GM12878 (cell line): Measurements from ENCODE around the gene CTNNA3. TPM values are rescaled to one million over a fixed set of nuclear protein-coding genes. Genes with fewer than 3 reads are reported as not detected.

Source experiments
- ATAC-seq: fragments of 200-7000 bp; cut with Tn5 transposase; 3 replicates; pipeline ENCODE4 v1.9.1; 2020; ENCODE audit warnings: mild to moderate bottlenecking, moderate library complexity
- BruUV-seq: library from RNA; stranded (reverse); fragments of 400-500 nt; replicated peaks from 2 replicates; lab custom pipeline; 2021; lab: Mats Ljungman, UMichigan
- CTCF ChIA-PET: fragments of 300-600 bp; sonication (Branson Sonifier 250); formaldehyde crosslinking; extraction: SDS; loops from one replicate; lab custom pipeline; 2021; ENCODE audit warnings: inconsistent platforms; lab: Yijun Ruan, JAX
- POLR2A ChIA-PET: fragments of 350-600 bp; formaldehyde crosslinking; extraction: SDS; loops from one replicate; lab custom pipeline; 2021; ENCODE audit warnings: inconsistent platforms; lab: Charles Lee
- RAD21 ChIA-PET: fragments of 300-600 bp; sonication (Branson Sonifier 250); formaldehyde crosslinking; loops from one replicate; lab custom pipeline; 2023; ENCODE audit warnings: antibody characterized with exemption; ENCODE audit not compliant: unreplicated experiment; lab: Charles Lee
- SMC1A ChIA-PET: fragments of 300-600 bp; sonication (Branson Sonifier 250); formaldehyde crosslinking; loops from one replicate; lab custom pipeline; 2023; ENCODE audit not compliant: unreplicated experiment, uncharacterized antibody; lab: Charles Lee
- DNase-seq: peaks from one replicate; pipeline ENCODE4 v3.0.0-alpha.2; 2011; ENCODE audit warnings: low read depth, low spot score
- FAIRE-seq: peaks from 3 replicates; lab custom pipeline; 2011; peaks lifted over from hg19 to GRCh38; lab: Jason Lieb, UNC
- H2AFZ ChIP-seq: 2 replicates; pipeline ENCODE4 v1.6.0; 2011; ENCODE audit warnings: low read depth, low read length, control low read depth; ENCODE audit not compliant: control insufficient read depth
- H3K27ac ChIP-seq: 2 replicates; pipeline ENCODE4 v1.5.1; 2011; ENCODE audit warnings: control low read depth; ENCODE audit not compliant: control insufficient read depth, insufficient read depth
- H3K27me3 ChIP-seq, 2 experiments: replicated peaks in 1 of 2; 2 replicates each; pipeline versions ENCODE4 v1.6.0 to v1.6.1; 2011; ENCODE audit warnings: low read length in 1 of 2; ENCODE audit not compliant: control insufficient read depth in 2 of 2, insufficient read depth in 2 of 2
- H3K36me3 ChIP-seq, 2 experiments: 2 replicates each; pipeline ENCODE4 v1.5.1; 2011; ENCODE audit warnings: low read length in 1 of 2; ENCODE audit not compliant: control insufficient read depth in 2 of 2, insufficient read depth in 2 of 2
- H3K4me1 ChIP-seq: 2 replicates; pipeline ENCODE4 v1.6.1; 2011; ENCODE audit warnings: mild to moderate bottlenecking, low read length, moderate library complexity, mixed read lengths; ENCODE audit not compliant: control insufficient read depth, insufficient read depth
- H3K4me2 ChIP-seq: 2 replicates; pipeline ENCODE4 v1.6.0; 2011; ENCODE audit warnings: control low read depth; ENCODE audit not compliant: control insufficient read depth, insufficient read depth
- H3K4me3 ChIP-seq: fragments of 200-600 bp; sonication (generic); 2 replicates; pipeline ENCODE4 v1.5.1; 2016
- H3K79me2 ChIP-seq: 2 replicates; pipeline ENCODE4 v1.6.0; 2011; ENCODE audit warnings: low read length; ENCODE audit not compliant: control insufficient read depth, insufficient read depth
- H3K9ac ChIP-seq: 2 replicates; pipeline ENCODE4 v1.8.0; 2011; ENCODE audit warnings: low read length, control low read depth, mixed read lengths; ENCODE audit not compliant: control insufficient read depth, insufficient read depth
- H3K9me3 ChIP-seq: replicated peaks from 3 replicates; pipeline ENCODE4 v1.5.1; 2011; ENCODE audit warnings: mild to moderate bottlenecking, low read length; ENCODE audit not compliant: control insufficient read depth, insufficient read depth
- H4K20me1 ChIP-seq: 2 replicates; pipeline ENCODE4 v1.6.0; 2011; ENCODE audit not compliant: control insufficient read depth, insufficient read depth
- BCL11A ChIP-seq: IDR thresholded peaks from 2 replicates; pipeline ENCODE4 v1.6.1; 2011; ENCODE audit warnings: low read depth, low read length
- ESRRA ChIP-seq: IDR thresholded peaks from 2 replicates; pipeline ENCODE4 v1.6.1; 2012; ENCODE audit warnings: mild to moderate bottlenecking, low read length, improper control_type of control experiment
- FOXK2 ChIP-seq: fragments of 450-650 bp; IDR thresholded peaks from 2 replicates; pipeline ENCODE4 v1.6.1; 2017; ENCODE audit warnings: mild to moderate bottlenecking, moderate library complexity
- FOXM1 ChIP-seq: IDR thresholded peaks from 2 replicates; pipeline ENCODE4 v1.6.1; 2012; ENCODE audit warnings: low read depth, mild to moderate bottlenecking, inconsistent platforms, low read length, moderate library complexity
- IKZF2 ChIP-seq, 2 experiments: fragments of 450-650 bp; IDR thresholded peaks; 2 replicates each; pipeline ENCODE4 v1.6.1; 2017; ENCODE audit warnings: mild to moderate bottlenecking in 2 of 2, moderate library complexity in 2 of 2
- JUND ChIP-seq: IDR thresholded peaks from 2 replicates; pipeline ENCODE4 v1.6.1; 2012; ENCODE audit warnings: low read depth, mild to moderate bottlenecking, low read length, improper control_type of control experiment, moderate library complexity
- MEF2A ChIP-seq: IDR thresholded peaks from 2 replicates; pipeline ENCODE4 v1.6.1; 2011; ENCODE audit warnings: low read depth, mild to moderate bottlenecking, low read length, moderate library complexity; ENCODE audit not compliant: insufficient read depth
- MEF2B ChIP-seq: fragments of 450-650 bp; IDR thresholded peaks from 2 replicates; pipeline ENCODE4 v1.6.1; 2018; ENCODE audit warnings: mild to moderate bottlenecking, moderate library complexity; ENCODE audit not compliant: partially characterized antibody, poor library complexity, severe bottlenecking
- MTA2 ChIP-seq: fragments of 450-650 bp; IDR thresholded peaks from 2 replicates; pipeline ENCODE4 v1.6.1; 2016; ENCODE audit warnings: low read depth, mild to moderate bottlenecking, moderate library complexity
- NFIC ChIP-seq: IDR thresholded peaks from 2 replicates; pipeline ENCODE4 v1.6.1; 2012; ENCODE audit warnings: low read depth, mild to moderate bottlenecking, inconsistent platforms, low read length, moderate library complexity
- NFXL1 ChIP-seq: fragments of 450-650 bp; IDR thresholded peaks from 2 replicates; pipeline ENCODE4 v1.6.1; 2017; ENCODE audit warnings: antibody characterized with exemption, mild to moderate bottlenecking, borderline replicate concordance
- PAX8 ChIP-seq: fragments of 450-650 bp; IDR thresholded peaks from 2 replicates; pipeline ENCODE4 v1.6.1; 2017; ENCODE audit warnings: mild to moderate bottlenecking, moderate library complexity
- RAD51 ChIP-seq: fragments of 450-650 bp; IDR thresholded peaks from 2 replicates; pipeline ENCODE4 v1.6.1; 2016; ENCODE audit warnings: moderate library complexity, mild to moderate bottlenecking, inconsistent platforms
- RBBP5 ChIP-seq: fragments of 200-600 bp; sonication (generic); conservative IDR thresholded peaks from 2 replicates; pipeline ENCODE4 v1.6.1; 2016
- RUNX3 ChIP-seq: IDR thresholded peaks from 2 replicates; pipeline ENCODE4 v1.6.1; 2012; ENCODE audit warnings: low read length, inconsistent platforms
- SMAD1 ChIP-seq: fragments of 450-650 bp; IDR thresholded peaks from 2 replicates; pipeline ENCODE4 v1.6.1; 2018; ENCODE audit warnings: mild to moderate bottlenecking, low read depth; ENCODE audit not compliant: partially characterized antibody
- SPI1 ChIP-seq: IDR thresholded peaks from 2 replicates; pipeline ENCODE4 v1.6.1; 2011; ENCODE audit warnings: low read depth, mild to moderate bottlenecking, low read length, moderate library complexity, borderline replicate concordance; ENCODE audit not compliant: insufficient read depth
- ZNF622 ChIP-seq: fragments of 450-650 bp; IDR thresholded peaks from 2 replicates; pipeline ENCODE4 v1.6.1; 2017; ENCODE audit warnings: mild to moderate bottlenecking, inconsistent platforms
- WGBS: methylation state at CpG from one replicate; pipeline ENCODE4 v1.1.6; 2016; ENCODE audit warnings: low lambda C conversion rate; ENCODE audit not compliant: insufficient replicate concordance, insufficient coverage; ENCODE audit errors: missing lambda C conversion rate; 5-methylcytosine and 5-hydroxymethylcytosine counted together
- in situ Hi-C: fragments of 300-500 bp; cut with MboI; formaldehyde crosslinking; loops from 9 replicates; pipeline ENCODE4 v1.14.3; 2018; ENCODE audit warnings: mixed read lengths
- intact Hi-C: fragments of 100-400 bp; cut with micrococcal nuclease; formaldehyde crosslinking; loops from one replicate; pipeline ENCODE4 v1.14.2; 2022; ENCODE audit not compliant: unreplicated experiment
- polyA plus RNA-seq, 11 experiments: library from polyadenylated mRNA; depleted of rRNA in 4 of 11; unstranded in 6 of 11; stranded (reverse) in 5 of 11; fragments of >200 nt; fragmentation: Nextera tagmentation in 4 of 11; fragmentation: Illumina TruSeq in 1 of 11; extraction: Ambion mirVana in 4 of 11; extraction: Trizol in 1 of 11; gene quantifications; 1 replicate in 1 of 11; 2 replicates in 10 of 11; pipeline versions ENCODE4 v1.2.1 to v1.2.3, GENCODE V29; 2011 to 2016; ENCODE audit warnings: inconsistent platforms in 2 of 11, missing spikeins in 2 of 11, low read depth in 1 of 11
- total RNA-seq, 4 experiments: library from RNA; depleted of rRNA in 3 of 4; stranded (reverse); fragments of >200 nt in 3 of 4; fragmentation: Illumina TruSeq in 1 of 4; extraction: Trizol in 1 of 4; gene quantifications; 2 replicates each; pipeline versions ENCODE4 v1.2.1 to v1.2.3, GENCODE V29; 2013 to 2021
- TF ChIP-seq, protein P1 (sequence below): fragments of 450-650 bp; IDR thresholded peaks from 2 replicates; pipeline ENCODE4 v1.6.1; 2014; ENCODE audit warnings: mild to moderate bottlenecking
- TF ChIP-seq, protein P2 (sequence below): IDR thresholded peaks from 2 replicates; pipeline ENCODE4 v1.6.1; 2012; ENCODE audit warnings: low read length, inconsistent platforms

Gene CTNNA3
- total and polyA plus RNA-seq, 10 of the 15 experiments (the other 5 are each of a cell fraction or from before 2014, with no cell fraction given): under 0.01 to 4.5 (median 0.22) TPM; not detected in 2

DNA sequence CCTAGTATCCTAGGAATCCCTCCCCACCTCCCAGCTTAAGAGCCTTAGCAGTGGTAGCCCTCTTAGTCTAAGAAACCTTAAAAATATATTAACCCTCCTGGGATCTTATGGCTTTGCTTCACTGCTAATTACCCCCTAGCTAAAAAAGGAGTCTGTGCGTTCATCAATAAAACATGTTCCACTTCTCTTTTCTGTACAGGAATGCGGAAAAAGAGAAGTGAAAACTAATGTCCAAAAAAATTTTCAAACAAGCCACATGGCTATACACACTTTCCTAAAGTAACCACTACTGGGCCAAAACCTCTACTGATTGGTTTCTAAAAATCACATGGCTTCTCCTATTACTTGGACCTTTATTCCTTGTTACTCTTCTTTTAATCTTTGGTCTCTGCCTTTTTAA, 1437.3 kb downstream of the CTNNA3 start:
- SMC1A ChIA-PET: no interaction called here
- H3K4me1 ChIP-seq: no peaks in the 10 kb centered on the region
- FAIRE-seq (no peak), ATAC-seq (peak; percentile 70), DNase-seq (no peak)
- CTCF ChIA-PET: no interaction called here
- BruUV-seq: no TSS peak
- intact Hi-C loops (no loop called here), in situ Hi-C loops (no loop called here)
- TF ChIP-seq RAD51 (peak; percentile 18; the same call in 1 of the 2 replicates), FOXM1 (peak; percentile 32; the same call in 1 of the 2 replicates), BCL11A (0 out of 2 replicates have a peak, but pooled peaks have one; percentile 37), NFIC (0 out of 2 replicates have a peak, but pooled peaks have one; percentile 30), SMAD1 (no peak), NFXL1 (no peak), ESRRA (no peak), JUND (no peak), MEF2A (0 out of 2 replicates have a peak, but pooled peaks have one; percentile 38), SPI1 (peak; percentile 89), MTA2 (peak; percentile 50), RBBP5 (no peak), MEF2B (peak; percentile 16), FOXK2 (no peak), IKZF2 (IDR thresholded peaks at IDR 0.05) (peak; percentile 16 to 53; a peak in 3 of 4 replicates), ZNF622 (no peak), RUNX3 (peak; percentile 41; the same call in 1 of the 2 replicates), PAX8 (no peak)
- TF ChIP-seq, protein P1, sequence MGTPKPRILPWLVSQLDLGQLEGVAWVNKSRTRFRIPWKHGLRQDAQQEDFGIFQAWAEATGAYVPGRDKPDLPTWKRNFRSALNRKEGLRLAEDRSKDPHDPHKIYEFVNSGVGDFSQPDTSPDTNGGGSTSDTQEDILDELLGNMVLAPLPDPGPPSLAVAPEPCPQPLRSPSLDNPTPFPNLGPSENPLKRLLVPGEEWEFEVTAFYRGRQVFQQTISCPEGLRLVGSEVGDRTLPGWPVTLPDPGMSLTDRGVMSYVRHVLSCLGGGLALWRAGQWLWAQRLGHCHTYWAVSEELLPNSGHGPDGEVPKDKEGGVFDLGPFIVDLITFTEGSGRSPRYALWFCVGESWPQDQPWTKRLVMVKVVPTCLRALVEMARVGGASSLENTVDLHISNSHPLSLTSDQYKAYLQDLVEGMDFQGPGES: no peak
- TF ChIP-seq, protein P2, sequence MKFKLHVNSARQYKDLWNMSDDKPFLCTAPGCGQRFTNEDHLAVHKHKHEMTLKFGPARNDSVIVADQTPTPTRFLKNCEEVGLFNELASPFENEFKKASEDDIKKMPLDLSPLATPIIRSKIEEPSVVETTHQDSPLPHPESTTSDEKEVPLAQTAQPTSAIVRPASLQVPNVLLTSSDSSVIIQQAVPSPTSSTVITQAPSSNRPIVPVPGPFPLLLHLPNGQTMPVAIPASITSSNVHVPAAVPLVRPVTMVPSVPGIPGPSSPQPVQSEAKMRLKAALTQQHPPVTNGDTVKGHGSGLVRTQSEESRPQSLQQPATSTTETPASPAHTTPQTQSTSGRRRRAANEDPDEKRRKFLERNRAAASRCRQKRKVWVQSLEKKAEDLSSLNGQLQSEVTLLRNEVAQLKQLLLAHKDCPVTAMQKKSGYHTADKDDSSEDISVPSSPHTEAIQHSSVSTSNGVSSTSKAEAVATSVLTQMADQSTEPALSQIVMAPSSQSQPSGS: peak; percentile 23; the same call in 1 of the 2 replicates
- WGBS: 3% methylated on average over 2 of the region's 2 CpGs
- no peaks in the 10 kb centered on the region for H3K79me2 ChIP-seq
- peak overlapping the region; percentile 44; the same call in 1 of the 2 replicates for H3K27ac ChIP-seq
- no peaks in the 10 kb centered on the region; the same call in 2 of the 3 replicates for H3K9me3 ChIP-seq
- H3K4me2 ChIP-seq: no peak overlapping the region
- no peak overlapping the region for H3K9ac ChIP-seq
- H2AFZ ChIP-seq: no peak overlapping the region
- no peaks in the 10 kb centered on the region for H3K36me3 ChIP-seq
- POLR2A ChIA-PET: no interaction called here
- no peaks in the 10 kb centered on the region for H3K27me3 ChIP-seq
- RAD21 ChIA-PET: no interaction called here
- H3K4me3 ChIP-seq: no peak overlapping the region
- no peaks in the 10 kb centered on the region for H4K20me1 ChIP-seq
